ENCODE data around the gene ARHGAP45. TPM values are rescaled to one million over a fixed set of nuclear protein-coding genes. Genes with fewer than 3 reads are reported as not detected.
A peak's percentile ranks its signal among the peaks of the same experiment; 100 is the strongest.

ARHGAP45 gene
- total and polyA plus RNA-seq, 3 donors from 2014 or later: 14.1 to 31.7 (median 20.7) TPM

DNA sequence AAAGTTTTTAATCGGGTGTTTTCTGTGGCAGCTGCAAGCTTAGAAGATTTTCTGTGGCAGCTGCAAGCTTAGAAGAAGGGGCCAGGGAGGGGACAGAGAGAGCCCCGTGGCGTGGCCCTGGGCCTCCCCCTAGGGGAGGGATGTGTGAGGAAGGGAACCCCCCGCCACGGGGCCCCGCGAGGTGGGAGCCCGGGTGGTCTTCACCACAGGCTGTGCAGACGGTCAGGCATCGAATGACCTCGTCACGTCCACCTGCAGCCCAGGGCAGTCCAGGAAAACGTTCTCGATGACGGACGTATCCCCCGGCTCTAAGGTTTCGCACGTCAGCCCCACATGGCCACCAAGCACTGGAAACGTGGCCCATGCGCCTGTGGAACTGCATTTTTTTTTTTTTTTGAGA, 19.6 kb downstream of the ARHGAP45 start:
- no peak for DNase-seq
- 73 to 80% methylated on average over 21 of the region's 21 CpGs for WGBS, 2 donors
- Histone ChIP-seq H3K27ac (no peak overlapping the region), H3K4me3 (no peak overlapping the region), H3K36me3 (ENCODE audit: low read depth, missing control alignments) (no peaks in the 10 kb centered on the region), H3K27me3 (no peaks in the 10 kb centered on the region), H3K4me1 (no peaks in the 10 kb centered on the region), H3K9me3 (no peaks in the 10 kb centered on the region)
- intact Hi-C loops (cut with DNase I; ENCODE audit: low total_unique reads): no loop called here
- TF ChIP-seq POLR2A (IDR thresholded peaks at IDR 0.05): no peak
- TF ChIP-seq, protein P1, sequence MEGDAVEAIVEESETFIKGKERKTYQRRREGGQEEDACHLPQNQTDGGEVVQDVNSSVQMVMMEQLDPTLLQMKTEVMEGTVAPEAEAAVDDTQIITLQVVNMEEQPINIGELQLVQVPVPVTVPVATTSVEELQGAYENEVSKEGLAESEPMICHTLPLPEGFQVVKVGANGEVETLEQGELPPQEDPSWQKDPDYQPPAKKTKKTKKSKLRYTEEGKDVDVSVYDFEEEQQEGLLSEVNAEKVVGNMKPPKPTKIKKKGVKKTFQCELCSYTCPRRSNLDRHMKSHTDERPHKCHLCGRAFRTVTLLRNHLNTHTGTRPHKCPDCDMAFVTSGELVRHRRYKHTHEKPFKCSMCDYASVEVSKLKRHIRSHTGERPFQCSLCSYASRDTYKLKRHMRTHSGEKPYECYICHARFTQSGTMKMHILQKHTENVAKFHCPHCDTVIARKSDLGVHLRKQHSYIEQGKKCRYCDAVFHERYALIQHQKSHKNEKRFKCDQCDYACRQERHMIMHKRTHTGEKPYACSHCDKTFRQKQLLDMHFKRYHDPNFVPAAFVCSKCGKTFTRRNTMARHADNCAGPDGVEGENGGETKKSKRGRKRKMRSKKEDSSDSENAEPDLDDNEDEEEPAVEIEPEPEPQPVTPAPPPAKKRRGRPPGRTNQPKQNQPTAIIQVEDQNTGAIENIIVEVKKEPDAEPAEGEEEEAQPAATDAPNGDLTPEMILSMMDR (IDR thresholded peaks at IDR 0.05): no peak

DNA sequence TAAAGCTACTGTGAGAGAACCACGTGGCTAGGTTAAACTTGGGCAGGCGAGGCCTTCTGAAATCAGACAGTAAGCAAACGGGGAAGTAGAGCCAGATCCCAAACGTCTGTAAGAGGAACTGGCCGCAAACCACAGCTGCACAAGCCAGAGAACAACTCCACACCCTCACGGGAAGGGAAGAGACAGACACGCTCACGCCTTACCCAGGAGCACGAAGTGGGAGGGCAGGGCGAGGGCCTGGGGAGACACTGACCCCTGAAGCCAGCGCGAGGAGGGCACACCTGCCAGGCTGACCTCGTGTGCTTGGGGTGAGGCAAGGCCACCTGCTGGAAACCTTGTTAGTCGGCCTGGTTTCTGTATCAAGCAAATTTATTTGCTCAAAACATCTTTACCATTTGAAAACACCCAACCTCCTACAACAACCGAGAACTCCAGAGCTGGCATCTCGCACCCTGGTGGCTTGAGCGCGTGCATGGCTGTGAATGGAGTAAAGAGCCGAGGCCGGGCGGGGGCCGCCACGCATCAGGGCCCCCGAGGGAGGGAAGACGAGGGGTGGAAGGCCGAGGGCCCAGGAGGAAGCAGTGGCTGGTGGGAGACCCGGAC, 20.9 kb downstream of the ARHGAP45 start:
- H3K4me1 ChIP-seq: no peaks in the 10 kb centered on the region
- H3K4me3 ChIP-seq: no peak overlapping the region
- H3K27me3 ChIP-seq: no peaks in the 10 kb centered on the region
- no peaks in the 10 kb centered on the region for H3K9me3 ChIP-seq
- intact Hi-C loops (cut with DNase I; ENCODE audit: low total_unique reads): no loop called here
- DNase-seq: peak; percentile 70
- no peak for TF ChIP-seq POLR2A (IDR thresholded peaks at IDR 0.05)
- peak overlapping the region in 1 of 2 donors; percentile 45 for H3K27ac ChIP-seq
- WGBS, 2 donors: 75 to 80% methylated on average over 23 to 27 of the region's 27 CpGs
- H3K36me3 ChIP-seq (ENCODE audit: low read depth, missing control alignments): no peaks in the 10 kb centered on the region

DNA sequence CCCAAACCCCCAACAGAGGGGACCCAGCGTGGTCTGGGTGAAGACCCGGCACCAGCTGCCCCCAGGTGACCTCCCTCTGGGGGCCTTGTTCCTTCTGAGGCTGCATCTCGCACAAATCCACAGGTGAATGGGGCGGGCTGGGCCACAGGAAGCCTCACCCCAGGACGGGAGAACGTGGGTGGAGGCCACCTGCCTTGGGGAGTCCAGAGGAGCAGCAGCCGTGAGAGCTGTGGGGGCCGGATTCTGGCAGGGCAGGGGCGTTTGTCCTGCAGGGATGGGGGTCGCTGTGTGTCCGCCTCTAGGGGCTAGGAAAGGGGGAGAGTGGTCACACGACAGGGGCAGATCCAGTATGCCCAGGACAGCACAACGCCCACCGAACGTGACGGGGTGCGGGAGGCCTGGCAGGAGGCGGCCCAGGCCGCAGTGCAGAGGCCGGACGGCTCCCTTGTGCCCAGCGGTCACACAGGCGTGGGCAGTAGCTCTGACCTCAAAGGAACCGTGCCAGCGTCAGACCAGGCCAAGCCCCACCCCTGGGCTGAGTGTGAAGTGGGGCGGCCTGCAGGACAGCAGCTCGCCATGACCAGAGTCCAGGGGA, 21.5 kb downstream of the ARHGAP45 start:
- Histone ChIP-seq H3K4me3 (no peak overlapping the region), H3K27me3 (no peaks in the 10 kb centered on the region), H3K27ac (peak overlapping the region in 1 of 2 donors; percentile 45), H3K36me3 (ENCODE audit: low read depth, missing control alignments) (no peaks in the 10 kb centered on the region), H3K4me1 (no peaks in the 10 kb centered on the region), H3K9me3 (no peaks in the 10 kb centered on the region)
- no peak for DNase-seq
- intact Hi-C loops (cut with DNase I; ENCODE audit: low total_unique reads): no loop called here
- 87 to 93% methylated on average over 11 to 27 of the region's 27 CpGs for WGBS, 2 donors
- TF ChIP-seq POLR2A (IDR thresholded peaks at IDR 0.05): no peak
- TF ChIP-seq, protein P1 (IDR thresholded peaks at IDR 0.05): no peak

DNA sequence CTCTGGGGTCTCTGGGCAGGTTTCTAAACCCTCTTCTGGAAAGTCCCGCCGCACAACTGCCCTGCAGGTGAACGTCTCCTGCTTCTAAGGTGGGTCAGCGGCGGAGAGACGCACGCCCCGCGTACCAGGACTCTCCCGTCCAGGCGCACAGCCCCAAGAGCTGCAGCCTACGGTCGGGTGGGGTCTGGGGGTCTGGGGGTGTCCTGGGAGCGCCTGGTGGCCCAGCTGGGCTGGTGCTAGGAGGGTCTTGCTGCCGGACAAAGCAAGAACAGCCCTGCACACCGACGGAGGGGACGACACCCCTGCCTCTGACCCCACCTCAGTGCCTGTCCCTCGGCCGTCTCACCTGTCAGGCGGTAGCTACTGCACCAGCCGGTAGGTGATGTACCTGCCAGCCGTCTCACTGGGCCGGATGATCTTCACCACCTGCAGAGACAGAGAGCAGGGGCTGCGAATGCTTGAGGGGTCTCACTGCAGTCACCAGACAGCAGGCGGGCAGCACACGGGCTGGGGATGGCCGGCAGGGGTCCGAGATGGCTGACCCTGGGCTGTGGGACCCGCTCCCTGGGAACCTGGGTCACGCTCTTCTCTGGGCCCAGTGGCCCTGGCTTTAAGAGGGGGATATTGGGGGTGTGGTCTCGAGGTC, 22.3 kb downstream of the ARHGAP45 start:
- Histone ChIP-seq H3K36me3 (ENCODE audit: low read depth, missing control alignments) (no peaks in the 10 kb centered on the region), H3K9me3 (no peaks in the 10 kb centered on the region), H3K4me1 (peaks cover 7% of the 10 kb centered on the region), H3K27ac (no peak overlapping the region), H3K27me3 (no peaks in the 10 kb centered on the region), H3K4me3 (no peak overlapping the region)
- TF ChIP-seq, protein P1 (IDR thresholded peaks at IDR 0.05): no peak
- TF ChIP-seq POLR2A (IDR thresholded peaks at IDR 0.05): no peak
- WGBS, 2 donors: 85 to 97% methylated on average over 4 to 32 of the region's 32 CpGs
- DNase-seq: no peak
- intact Hi-C loops (cut with DNase I; ENCODE audit: low total_unique reads): no loop called here

DNA sequence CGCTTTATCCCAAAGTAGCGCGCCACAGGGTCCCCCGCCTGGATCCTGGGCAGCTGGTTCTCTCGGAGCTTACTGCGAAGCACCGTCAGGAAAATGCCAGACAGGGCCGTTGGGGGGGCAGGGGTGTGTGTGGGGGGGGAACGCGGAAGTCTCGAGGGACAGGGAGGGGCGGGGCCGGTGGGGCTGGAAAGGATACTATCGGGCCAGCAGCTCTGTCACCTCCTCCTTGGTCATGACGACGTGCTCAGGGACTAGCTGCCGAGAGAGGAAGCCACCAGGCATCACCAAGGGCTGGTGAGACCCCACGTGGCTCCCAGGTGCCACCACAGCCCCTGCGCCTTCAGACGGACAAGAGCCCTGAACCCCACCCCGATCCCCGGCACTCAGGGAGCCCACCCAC, 22.9 kb downstream of the ARHGAP45 start:
- DNase-seq: no peak
- Histone ChIP-seq H3K27me3 (no peaks in the 10 kb centered on the region), H3K4me3 (no peak overlapping the region), H3K4me1 (peaks cover 10% of the 10 kb centered on the region), H3K36me3 (ENCODE audit: low read depth, missing control alignments) (no peaks in the 10 kb centered on the region), H3K27ac (no peak overlapping the region), H3K9me3 (no peaks in the 10 kb centered on the region)
- WGBS, 2 donors: 72 to 81% methylated on average over 14 to 22 of the region's 22 CpGs
- intact Hi-C loops (cut with DNase I; ENCODE audit: low total_unique reads): no loop called here
- TF ChIP-seq POLR2A (IDR thresholded peaks at IDR 0.05): no peak
- TF ChIP-seq, protein P1 (IDR thresholded peaks at IDR 0.05): no peak

All from testis (tissue), 3 donors.